H1 (cell line): ENCODE data around the gene DVL3. TPM values are rescaled to one million over a fixed set of nuclear protein-coding genes. Genes with fewer than 3 reads are reported as not detected.
A peak's percentile ranks its signal among the peaks of the same experiment; 100 is the strongest.

Source experiments
- BACH1 ChIP-seq: IDR thresholded peaks from 2 replicates; pipeline ENCODE4 v1.6.1; 2012; ENCODE audit warnings: low read length, improper control_type of control experiment
- CBX5 ChIP-seq: fragments of 300-800, 300-1000 bp; sonication (generic); IDR thresholded peaks from 2 replicates; pipeline ENCODE4 v1.7.1; 2016; ENCODE audit warnings: antibody characterized with exemption, low read length, low read depth
- CEBPB ChIP-seq: IDR thresholded peaks from 2 replicates; pipeline ENCODE4 v1.6.1; 2012; ENCODE audit warnings: low read depth, low read length
- CTBP2 ChIP-seq: IDR thresholded peaks from 2 replicates; pipeline ENCODE4 v1.7.0; 2011; ENCODE audit warnings: borderline replicate concordance, mild to moderate bottlenecking, moderate library complexity, mixed read lengths, low read length; ENCODE audit not compliant: insufficient read depth, insufficient read length
- EP300 ChIP-seq, 2 experiments: IDR thresholded peaks; 1 replicate in 1 of 2; 2 replicates in 1 of 2; pipeline ENCODE4 v1.6.1; 2011 to 2012; ENCODE audit warnings: low read depth in 2 of 2, low read length in 2 of 2, mild to moderate bottlenecking in 2 of 2, borderline replicate concordance in 1 of 2, inconsistent platforms in 1 of 2, moderate library complexity in 1 of 2
- HDAC2 ChIP-seq, 2 experiments: fragments of 300-600 bp in 1 of 2; sonication (generic) in 1 of 2; IDR thresholded peaks; 2 replicates each; pipeline ENCODE4 v1.6.1; 2011 to 2012; ENCODE audit warnings: low read depth in 2 of 2, low read length in 2 of 2, mild to moderate bottlenecking in 2 of 2, moderate library complexity in 2 of 2, borderline replicate concordance in 1 of 2, inconsistent platforms in 1 of 2
- KDM1A ChIP-seq: fragments of 200-600, 300-600 bp; sonication (generic); IDR thresholded peaks from 2 replicates; pipeline ENCODE4 v1.7.1; 2016; ENCODE audit warnings: mild to moderate bottlenecking, low read length, borderline replicate concordance
- KDM4A ChIP-seq: IDR thresholded peaks from one replicate; pipeline ENCODE4 v1.7.1; 2012; ENCODE audit warnings: low read depth, mild to moderate bottlenecking, moderate library complexity, low read length, inconsistent platforms; ENCODE audit not compliant: severe bottlenecking
- MAFK ChIP-seq: IDR thresholded peaks from 2 replicates; pipeline ENCODE4 v1.6.1; 2012; ENCODE audit warnings: low read depth, mild to moderate bottlenecking, improper control_type of control experiment, low read length
- PHF8 ChIP-seq: fragments of 200-600 bp; sonication (generic); conservative IDR thresholded peaks from 2 replicates; pipeline ENCODE4 v1.7.1; 2012; ENCODE audit warnings: low read depth, mild to moderate bottlenecking, inconsistent platforms, low read length, moderate library complexity
- POLR2AphosphoS5 ChIP-seq: IDR thresholded peaks from 2 replicates; pipeline ENCODE4 v1.6.1; 2011; ENCODE audit warnings: low read depth, low read length
- RBBP5 ChIP-seq: IDR thresholded peaks from 2 replicates; pipeline ENCODE4 v1.7.1; 2012; ENCODE audit warnings: low read depth, mild to moderate bottlenecking, inconsistent platforms, low read length, moderate library complexity, borderline replicate concordance
- SAP30 ChIP-seq: fragments of 300-600 bp; sonication (generic); IDR thresholded peaks from 2 replicates; pipeline ENCODE4 v1.7.1; 2012; ENCODE audit warnings: low read length, moderate library complexity, mild to moderate bottlenecking, inconsistent platforms; ENCODE audit not compliant: insufficient read depth, insufficient replicate concordance
- SIN3A ChIP-seq, 2 experiments: IDR thresholded peaks in 1 of 2; conservative IDR thresholded peaks in 1 of 2; 2 replicates each; pipeline ENCODE4 v1.6.1; 2011 to 2012; ENCODE audit warnings: low read length in 2 of 2, improper control_type of control experiment in 1 of 2, low read depth in 1 of 2, mild to moderate bottlenecking in 1 of 2
- SIX5 ChIP-seq: IDR thresholded peaks from 2 replicates; pipeline ENCODE4 v1.6.1; 2011; ENCODE audit warnings: mild to moderate bottlenecking, low read depth, low read length
- TAF1 ChIP-seq: IDR thresholded peaks from 2 replicates; pipeline ENCODE4 v1.6.1; 2011; ENCODE audit warnings: mild to moderate bottlenecking, low read depth, low read length
- TAF7 ChIP-seq: optimal IDR thresholded peaks from 2 replicates; pipeline ENCODE3; 2011; ENCODE audit warnings: low read depth, mild to moderate bottlenecking, inconsistent platforms, low read length, moderate library complexity, borderline replicate concordance
- TBP ChIP-seq: IDR thresholded peaks from 2 replicates; pipeline ENCODE4 v1.6.1; 2011; ENCODE audit warnings: low read depth, low read length, improper control_type of control experiment
- TEAD4 ChIP-seq: IDR thresholded peaks from 2 replicates; pipeline ENCODE4 v1.6.1; 2012; ENCODE audit warnings: low read depth, low read length, inconsistent platforms, mixed read lengths
- YY1 ChIP-seq: IDR thresholded peaks from 2 replicates; pipeline ENCODE4 v1.6.1; 2011; ENCODE audit warnings: low read depth, mild to moderate bottlenecking, low read length
- polyA plus RNA-seq, 7 experiments: library from polyadenylated mRNA; depleted of rRNA in 3 of 7; stranded (reverse) in 5 of 7; unstranded in 2 of 7; fragments of >200 nt in 5 of 7; fragments of 200-250 nt in 2 of 7; gene quantifications; 1 replicate in 5 of 7; 2 replicates in 1 of 7; 4 replicates in 1 of 7; pipeline versions ENCODE4 v1.2.1 to v1.2.3, GENCODE V29; 2011 to 2013; ENCODE audit warnings: missing spikeins in 2 of 7, mixed read lengths in 2 of 7
- total RNA-seq: library from RNA; stranded (reverse); fragmentation: NEBNext Ultra II Directional; extraction: Animal tissue kit (Norgen Biotek cat#: 25700); gene quantifications from 2 replicates; pipeline ENCODE4 v1.2.1, GENCODE V29; 2021
- TF ChIP-seq, protein P1 (sequence below): IDR thresholded peaks from 2 replicates; pipeline ENCODE4 v1.6.1; 2011; ENCODE audit warnings: low read depth, mild to moderate bottlenecking, low read length; ENCODE audit not compliant: insufficient read depth

Gene DVL3
- total and polyA plus RNA-seq, 2 of the 8 experiments (the other 6 are each of a cell fraction or from before 2014, with no cell fraction given): 38.5 to 66.6 TPM

DNA sequence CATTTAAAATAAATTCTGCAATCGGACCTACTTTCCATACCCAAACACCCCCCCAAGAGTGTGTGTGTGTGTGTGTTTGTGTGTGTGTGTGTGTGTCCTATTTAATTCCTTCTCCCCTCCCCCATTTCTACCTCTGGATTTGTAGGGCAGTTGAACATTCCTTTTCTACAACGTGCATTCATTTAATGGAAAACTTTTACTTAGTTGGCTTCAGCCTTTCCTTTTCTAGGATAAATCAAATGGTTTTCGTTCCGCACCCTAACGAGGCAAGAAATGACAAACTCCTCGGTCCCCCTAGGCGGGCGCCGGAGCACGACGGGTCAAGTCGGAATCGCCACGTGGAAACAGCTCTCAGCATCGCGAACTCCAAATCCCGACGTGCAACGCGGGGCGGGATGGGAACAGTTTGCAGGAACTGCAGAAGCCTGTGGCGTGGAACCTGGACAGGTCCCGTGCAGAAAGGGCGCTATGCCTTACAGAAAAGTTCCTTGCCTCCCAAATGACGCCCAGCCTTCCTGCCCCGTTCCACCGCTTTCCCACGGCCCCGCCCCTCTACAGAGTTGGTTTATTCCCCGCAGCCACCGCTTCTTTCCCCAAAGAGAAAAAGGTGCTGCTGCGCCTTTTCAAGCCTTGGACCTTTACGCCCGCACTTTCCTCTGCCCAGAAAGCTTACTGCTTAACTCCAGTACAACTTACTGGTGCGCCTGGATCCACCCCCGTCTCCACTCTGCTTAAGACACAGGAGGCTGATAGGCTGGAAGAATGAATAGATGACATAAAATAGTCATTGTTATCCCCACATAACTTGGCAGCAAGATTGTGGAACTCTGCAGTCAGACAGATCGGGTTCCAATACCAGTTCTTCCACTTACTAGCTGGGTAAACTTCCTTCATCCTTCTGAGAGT lies 21.1 kb upstream of the DVL3 start (continued):
- TF ChIP-seq SAP30: peak; percentile 59
- no peak for TF ChIP-seq EP300 (IDR thresholded peaks at IDR 0.05; ENCODE audit: borderline replicate concordance in 1 of 2, low read depth in 2 of 2, low read length in 2 of 2)
- TF ChIP-seq, protein P1, sequence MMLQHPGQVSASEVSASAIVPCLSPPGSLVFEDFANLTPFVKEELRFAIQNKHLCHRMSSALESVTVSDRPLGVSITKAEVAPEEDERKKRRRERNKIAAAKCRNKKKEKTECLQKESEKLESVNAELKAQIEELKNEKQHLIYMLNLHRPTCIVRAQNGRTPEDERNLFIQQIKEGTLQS: no peak
- TF ChIP-seq KDM1A: no peak
- TF ChIP-seq YY1: no peak
- no peak for TF ChIP-seq PHF8
- TF ChIP-seq CBX5: no peak
- no peak for TF ChIP-seq MAFK
- TF ChIP-seq RBBP5: no peak
- peak; percentile 60 to 76; a peak in 1 of 4 replicates for TF ChIP-seq SIN3A (conservative IDR thresholded peaks at IDR 0.05 in 1 of 2, IDR thresholded peaks at IDR 0.05 in 1 of 2; ENCODE audit: low read depth in 1 of 2, low read length in 2 of 2)
- TF ChIP-seq BACH1: no peak
- TF ChIP-seq SIX5: peak; percentile 35; the same call in 1 of the 2 replicates
- TF ChIP-seq TBP: no peak
- TF ChIP-seq TAF1: 0 out of 2 replicates have a peak, but pooled peaks have one; percentile 16
- TF ChIP-seq HDAC2 (IDR thresholded peaks at IDR 0.05; ENCODE audit: borderline replicate concordance in 1 of 2, low read depth in 2 of 2, low read length in 2 of 2): 0 out of 4 replicates have a peak, but pooled peaks of 1 of the 2 experiments have one; percentile 9
- no peak for TF ChIP-seq CTBP2
- TF ChIP-seq TEAD4: no peak
- peak; percentile 64 for TF ChIP-seq KDM4A
- no peak for TF ChIP-seq CEBPB
- no peak for TF ChIP-seq TAF7
- no peak for TF ChIP-seq POLR2AphosphoS5
